Stimulated activated CD8-positive, alpha-beta memory T cell treated with anti-CD3 and anti-CD28 coated beads, Interleukin-4, amount 100 ng/mL, for 24 hours (primary cell): ENCODE measurements around the gene ATP1B2.
"Not testable (repeated sequence)": the region's sequence is repeated elsewhere in the genome, so short reads cannot be mapped to it uniquely, and the experiment has no call there.

ENCODE experiments used
- DNase-seq: peaks from one replicate; pipeline ENCODE4 v3.0.0-alpha.2; 2020; ENCODE audit warnings: low read depth

The ATP1B2 gene

GRCh38 chr17:7636163-7636562 is 14.6 kb upstream of the ATP1B2 start:
- no peak for DNase-seq

- no peak for DNase-seq
Measured at GRCh38 chr17:7640783-7641182, 9.9 kb upstream of the ATP1B2 start.

DNA sequence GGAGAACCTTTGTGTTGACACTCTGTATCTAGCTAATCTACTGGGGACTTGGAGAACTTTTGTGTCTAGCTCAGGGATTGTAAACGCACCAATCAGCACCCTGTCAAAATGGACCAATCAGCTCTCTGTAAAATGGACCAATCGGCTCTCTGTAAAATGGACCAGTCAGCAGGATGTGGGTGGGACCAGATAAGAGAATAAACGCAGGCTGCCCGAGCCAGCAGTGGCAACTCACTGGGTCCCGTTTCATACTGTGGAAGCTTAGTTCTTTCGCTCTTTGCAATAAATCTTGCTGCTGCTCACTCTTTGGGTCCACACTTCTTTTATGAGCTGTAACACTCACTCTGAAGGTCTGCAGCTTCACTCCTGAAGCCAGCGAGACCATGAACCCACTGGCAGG is 9.1 kb upstream of the ATP1B2 start:
- DNase-seq, result not testable (repeated sequence)

GRCh38 chr17:7644775-7645174 is 6.0 kb upstream of the ATP1B2 start:
- no peak for DNase-seq

- no peak for DNase-seq
Measured at GRCh38 chr17:7646457-7646856, 4.3 kb upstream of the ATP1B2 start.

- no peak for DNase-seq
Measured at GRCh38 chr17:7647018-7647417, 3.7 kb upstream of the ATP1B2 start.

DNA sequence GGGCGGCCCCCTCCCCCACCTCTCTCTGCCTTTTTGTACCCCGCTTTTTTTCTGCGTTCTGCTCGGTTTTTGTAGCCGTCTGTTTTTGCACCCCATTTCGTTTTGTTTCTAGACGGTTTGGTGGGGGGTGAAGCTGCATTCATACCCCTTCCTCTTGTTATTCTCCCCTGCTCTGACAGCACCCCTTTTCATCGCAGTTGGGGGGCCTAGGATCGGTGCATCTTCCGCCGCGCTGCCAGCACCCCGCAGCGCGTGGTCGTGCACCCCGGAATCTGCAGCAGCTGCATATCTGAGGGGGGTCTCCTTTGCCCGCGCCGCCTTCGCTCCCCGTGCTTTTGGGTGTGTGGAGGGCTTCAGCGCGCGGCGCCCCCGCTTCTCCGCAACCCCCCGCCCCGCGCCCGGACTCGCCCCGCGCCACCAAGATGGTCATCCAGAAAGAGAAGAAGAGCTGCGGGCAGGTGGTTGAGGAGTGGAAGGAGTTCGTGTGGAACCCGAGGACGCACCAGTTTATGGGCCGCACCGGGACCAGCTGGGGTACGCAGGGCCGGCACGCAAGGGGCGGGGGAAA is 455 bp downstream of the ATP1B2 start:
- DNase-seq, result no peak

- no peak for DNase-seq
Measured at GRCh38 chr17:7651665-7652387, 1.1 kb downstream of the ATP1B2 start.

- DNase-seq, result no peak
Measured at GRCh38 chr17:7652388-7653356, 1.9 kb downstream of the ATP1B2 start.

DNA sequence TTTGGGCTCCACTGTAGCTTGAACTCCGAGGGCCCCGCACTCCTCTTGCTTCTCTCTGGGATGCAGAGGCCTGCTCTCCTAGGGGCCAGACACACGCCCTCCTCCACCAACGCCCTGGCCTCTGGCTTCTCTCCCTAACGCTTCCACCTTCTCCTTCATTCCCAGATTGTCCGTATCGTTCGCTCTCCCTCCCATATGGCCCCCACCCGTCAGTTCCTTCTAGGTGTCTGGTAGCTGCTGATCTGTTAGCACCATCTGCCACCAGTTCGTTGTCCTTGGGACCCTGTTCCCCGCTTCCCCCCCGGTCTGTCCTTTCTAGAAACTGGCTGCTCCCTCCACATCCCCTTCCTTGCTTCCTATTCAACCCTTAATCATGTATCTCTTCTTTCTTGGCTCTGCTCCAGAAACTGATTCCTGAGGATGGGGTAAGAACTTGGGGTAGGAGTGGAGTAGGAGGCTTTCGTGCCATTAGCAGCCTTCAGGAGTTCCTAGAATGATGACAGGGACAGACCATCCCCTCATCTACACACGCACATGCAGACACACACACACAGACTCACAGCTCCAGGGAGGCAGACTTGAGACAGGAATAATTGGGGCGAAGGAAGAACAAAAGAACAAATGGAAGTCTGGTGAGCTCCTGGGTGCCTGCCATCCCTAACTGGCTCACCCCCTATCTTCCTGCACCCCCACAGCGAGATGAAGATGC is 4.3 kb downstream of the ATP1B2 start:
- DNase-seq, result no peak

DNA sequence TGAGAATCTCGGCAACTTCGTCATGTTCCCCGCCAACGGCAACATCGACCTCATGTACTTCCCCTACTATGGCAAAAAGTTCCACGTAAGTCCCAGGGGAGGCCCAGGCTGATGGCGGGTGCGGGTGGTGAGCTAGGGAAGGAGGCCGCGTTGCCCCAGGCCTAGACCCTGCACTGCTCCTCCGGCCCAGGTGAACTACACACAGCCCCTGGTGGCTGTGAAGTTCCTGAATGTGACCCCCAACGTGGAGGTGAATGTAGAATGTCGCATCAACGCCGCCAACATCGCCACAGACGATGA is 4.8 kb downstream of the ATP1B2 start:
- no peak for DNase-seq

- no peak for DNase-seq
Measured at GRCh38 chr17:7656958-7657609, 6.4 kb downstream of the ATP1B2 start.

GRCh38 chr17:7667656-7668406 is 17.1 kb downstream of the ATP1B2 start:
- no peak for DNase-seq

DNA sequence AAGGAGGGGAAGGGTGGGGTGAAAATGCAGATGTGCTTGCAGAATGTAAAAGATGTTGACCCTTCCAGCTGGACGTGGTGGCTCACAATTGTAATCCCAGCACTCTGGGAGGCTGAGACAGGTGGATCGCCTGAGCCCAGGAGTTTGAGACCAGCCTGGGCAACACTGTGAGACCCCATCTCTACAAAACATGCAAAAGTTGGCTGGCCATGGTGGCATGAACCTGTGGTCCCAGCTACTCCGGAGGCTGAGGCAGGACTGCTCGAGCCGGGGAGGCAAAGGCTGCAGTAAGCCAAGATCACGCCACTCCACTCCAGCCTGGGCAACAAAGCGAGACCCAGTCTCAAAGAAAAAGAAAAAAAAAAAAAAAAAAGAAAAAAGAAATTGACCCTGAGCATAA is 17.8 kb downstream of the ATP1B2 start:
- no peak for DNase-seq

DNA sequence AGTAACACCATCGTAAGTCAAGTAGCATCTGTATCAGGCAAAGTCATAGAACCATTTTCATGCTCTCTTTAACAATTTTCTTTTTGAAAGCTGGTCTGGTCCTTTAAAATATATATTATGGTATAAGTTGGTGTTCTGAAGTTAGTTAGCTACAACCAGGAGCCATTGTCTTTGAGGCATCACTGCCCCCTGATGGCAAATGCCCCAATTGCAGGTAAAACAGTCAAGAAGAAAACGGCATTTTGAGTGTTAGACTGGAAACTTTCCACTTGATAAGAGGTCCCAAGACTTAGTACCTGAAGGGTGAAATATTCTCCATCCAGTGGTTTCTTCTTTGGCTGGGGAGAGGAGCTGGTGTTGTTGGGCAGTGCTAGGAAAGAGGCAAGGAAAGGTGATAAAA is 22.5 kb downstream of the ATP1B2 start:
- DNase-seq, result no peak

GRCh38 chr17:7674934-7675333 is 24.2 kb downstream of the ATP1B2 start:
- DNase-seq, result no peak

DNA sequence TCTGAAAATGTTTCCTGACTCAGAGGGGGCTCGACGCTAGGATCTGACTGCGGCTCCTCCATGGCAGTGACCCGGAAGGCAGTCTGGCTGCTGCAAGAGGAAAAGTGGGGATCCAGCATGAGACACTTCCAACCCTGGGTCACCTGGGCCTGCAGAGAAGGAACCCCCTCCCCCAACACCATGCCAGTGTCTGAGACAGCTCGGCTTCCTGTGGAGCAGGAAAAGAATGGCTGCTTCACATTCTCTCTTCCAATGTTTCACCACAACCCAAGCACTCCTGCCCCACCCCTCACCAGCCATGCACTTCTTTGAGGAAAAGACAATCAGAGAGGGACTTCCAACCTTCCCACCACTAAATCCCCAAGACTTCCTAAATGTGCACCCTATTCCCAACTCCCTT is 25.8 kb downstream of the ATP1B2 start:
- no peak for DNase-seq

GRCh38 chr17:7677388-7678067 is 26.8 kb downstream of the ATP1B2 start:
- DNase-seq, result no peak

- DNase-seq, result no peak
Measured at GRCh38 chr17:7684851-7685532, 34.3 kb downstream of the ATP1B2 start.
